ENCODE results near the gene ZBTB20. TPM values are rescaled to one million over a fixed set of nuclear protein-coding genes. Genes with fewer than 3 reads are reported as not detected.

The ZBTB20 gene
- total and polyA plus RNA-seq, 10 donors: 0.32 to 89.7 (median 71.8) TPM

DNA sequence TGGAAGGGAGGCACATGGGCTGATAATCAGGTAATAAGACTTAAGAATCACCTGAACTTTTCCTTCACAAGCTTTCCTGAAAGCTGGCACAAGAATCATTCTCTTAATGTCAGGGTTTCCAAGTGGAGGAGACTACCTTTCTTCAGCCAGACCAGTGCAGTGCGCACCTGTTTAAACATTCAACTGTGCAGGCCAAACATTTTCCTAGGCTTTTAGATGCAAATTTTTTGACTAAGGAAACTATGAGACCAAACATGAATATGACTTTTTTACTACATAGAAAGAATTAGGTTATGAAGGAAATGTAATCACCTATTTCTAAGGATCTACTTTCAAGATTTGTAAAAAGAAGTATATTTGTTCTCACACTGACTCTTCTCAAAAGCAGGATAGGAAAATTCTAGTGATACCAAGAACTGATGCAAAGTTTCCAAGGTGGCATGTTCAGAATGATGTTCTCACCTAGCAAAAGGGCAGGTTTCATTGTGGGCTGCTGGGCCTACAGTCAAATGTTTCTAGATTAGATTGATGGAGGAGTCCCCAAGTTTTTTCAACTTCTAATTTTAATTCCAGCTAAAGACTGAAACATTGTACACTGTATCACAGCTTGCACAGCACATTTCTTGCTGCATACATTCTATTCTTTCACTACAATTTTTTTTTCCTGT is 514.2 kb downstream of the ZBTB20 start:
- DNase-seq: no peak
- Histone ChIP-seq H3K27ac (no peak overlapping the region), H3K36me3 (peaks cover 0 to 11% (median 0%) of the 10 kb centered on the region in 6 donors), H3K4me1 (no peaks in the 10 kb centered on the region), H3K9me3 (peaks cover 0 to 32% (median 25%) of the 10 kb centered on the region in 8 donors), H3K27me3 (replicated peaks in 1 of 7) (no peaks in the 10 kb centered on the region), H3K4me3 (no peak overlapping the region)
- 83 to 98% (median 96%) methylated on average over 1 of the region's 1 CpG for WGBS, 5 donors
- intact Hi-C loops (cut with DNase I; ENCODE audit: low total_unique reads): no loop called here
- no peak for TF ChIP-seq POLR2AphosphoS5 (IDR thresholded peaks at IDR 0.05)
- TF ChIP-seq, protein P1, sequence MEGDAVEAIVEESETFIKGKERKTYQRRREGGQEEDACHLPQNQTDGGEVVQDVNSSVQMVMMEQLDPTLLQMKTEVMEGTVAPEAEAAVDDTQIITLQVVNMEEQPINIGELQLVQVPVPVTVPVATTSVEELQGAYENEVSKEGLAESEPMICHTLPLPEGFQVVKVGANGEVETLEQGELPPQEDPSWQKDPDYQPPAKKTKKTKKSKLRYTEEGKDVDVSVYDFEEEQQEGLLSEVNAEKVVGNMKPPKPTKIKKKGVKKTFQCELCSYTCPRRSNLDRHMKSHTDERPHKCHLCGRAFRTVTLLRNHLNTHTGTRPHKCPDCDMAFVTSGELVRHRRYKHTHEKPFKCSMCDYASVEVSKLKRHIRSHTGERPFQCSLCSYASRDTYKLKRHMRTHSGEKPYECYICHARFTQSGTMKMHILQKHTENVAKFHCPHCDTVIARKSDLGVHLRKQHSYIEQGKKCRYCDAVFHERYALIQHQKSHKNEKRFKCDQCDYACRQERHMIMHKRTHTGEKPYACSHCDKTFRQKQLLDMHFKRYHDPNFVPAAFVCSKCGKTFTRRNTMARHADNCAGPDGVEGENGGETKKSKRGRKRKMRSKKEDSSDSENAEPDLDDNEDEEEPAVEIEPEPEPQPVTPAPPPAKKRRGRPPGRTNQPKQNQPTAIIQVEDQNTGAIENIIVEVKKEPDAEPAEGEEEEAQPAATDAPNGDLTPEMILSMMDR (IDR thresholded peaks at IDR 0.05 in 8 of 11, conservative IDR thresholded peaks at IDR 0.05 in 3 of 11): no peak
- TF ChIP-seq POLR2A (IDR thresholded peaks at IDR 0.05): no peak

DNA sequence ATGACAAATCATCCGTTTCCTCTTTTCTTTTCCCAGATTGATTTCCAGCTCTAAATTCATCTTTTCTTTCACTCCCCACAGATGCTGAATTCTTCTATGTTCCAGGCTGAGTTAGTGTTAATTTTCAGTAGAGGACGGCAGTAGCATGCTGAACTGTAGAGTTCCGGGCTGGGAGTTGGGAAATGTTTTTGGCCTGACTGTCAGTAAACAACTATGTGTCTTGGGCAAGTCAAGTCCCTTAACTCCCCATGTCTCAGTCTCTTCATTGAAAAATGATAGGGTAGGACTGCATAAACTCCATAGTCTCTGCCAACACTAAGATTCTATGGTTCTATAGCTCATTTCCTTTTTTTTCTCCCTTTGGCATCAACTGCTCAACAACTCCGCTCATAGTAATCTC is 519.3 kb downstream of the ZBTB20 start:
- WGBS, 5 donors: 73 to 90% (median 88%) methylated on average over 4 of the region's 4 CpGs
- intact Hi-C loops (cut with DNase I; ENCODE audit: low total_unique reads): no loop called here
- Histone ChIP-seq H3K36me3 (peaks cover 0 to 5% (median 0%) of the 10 kb centered on the region in 6 donors), H3K4me3 (no peak overlapping the region), H3K4me1 (peaks cover 0 to 24% (median 12%) of the 10 kb centered on the region in 6 donors), H3K9me3 (no peaks in the 10 kb centered on the region), H3K27me3 (replicated peaks in 1 of 7) (no peaks in the 10 kb centered on the region), H3K27ac (peak overlapping the region in 3 of 8 donors; percentile 7 to 90 (median 84))
- no peak for DNase-seq
- TF ChIP-seq, protein P1 (IDR thresholded peaks at IDR 0.05 in 8 of 11, conservative IDR thresholded peaks at IDR 0.05 in 3 of 11): no peak
- TF ChIP-seq POLR2A (IDR thresholded peaks at IDR 0.05): no peak

DNA sequence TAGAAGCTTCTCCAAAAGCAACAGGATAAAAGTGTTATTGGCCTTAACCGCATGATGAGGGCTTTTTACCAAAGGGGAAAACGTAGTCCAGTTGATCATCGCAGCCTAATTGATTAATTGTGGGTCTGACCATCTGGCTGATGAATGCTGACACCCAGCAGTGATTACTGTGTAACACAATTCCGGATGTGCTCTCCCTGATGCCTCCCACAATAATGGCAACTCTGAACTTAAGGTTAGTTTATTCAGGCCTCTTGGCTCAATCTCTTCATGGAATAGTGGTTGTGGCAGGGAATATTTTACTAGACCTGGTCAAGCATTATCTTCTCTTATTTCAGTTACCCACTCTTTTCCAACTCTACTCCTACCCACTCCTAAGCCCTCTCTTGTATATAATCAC is 520.3 kb downstream of the ZBTB20 start:
- intact Hi-C loops (cut with DNase I; ENCODE audit: low total_unique reads): no loop called here
- H3K27me3 ChIP-seq (replicated peaks in 1 of 7): no peaks in the 10 kb centered on the region
- no peaks in the 10 kb centered on the region for H3K9me3 ChIP-seq
- TF ChIP-seq POLR2AphosphoS5 (IDR thresholded peaks at IDR 0.05) (no peak), POLR2A (IDR thresholded peaks at IDR 0.05) (no peak)
- TF ChIP-seq, protein P1 (IDR thresholded peaks at IDR 0.05 in 8 of 11, conservative IDR thresholded peaks at IDR 0.05 in 3 of 11): no peak
- peaks cover 0 to 24% (median 12%) of the 10 kb centered on the region in 6 donors for H3K4me1 ChIP-seq
- no peak for DNase-seq
- H3K4me3 ChIP-seq: no peak overlapping the region
- H3K27ac ChIP-seq: peak overlapping the region in 3 of 8 donors; percentile 9 to 90 (median 84)
- 83 to 89% (median 88%) methylated on average over 4 of the region's 4 CpGs for WGBS, 5 donors
- peaks cover 0 to 5% (median 0%) of the 10 kb centered on the region in 6 donors for H3K36me3 ChIP-seq

DNA sequence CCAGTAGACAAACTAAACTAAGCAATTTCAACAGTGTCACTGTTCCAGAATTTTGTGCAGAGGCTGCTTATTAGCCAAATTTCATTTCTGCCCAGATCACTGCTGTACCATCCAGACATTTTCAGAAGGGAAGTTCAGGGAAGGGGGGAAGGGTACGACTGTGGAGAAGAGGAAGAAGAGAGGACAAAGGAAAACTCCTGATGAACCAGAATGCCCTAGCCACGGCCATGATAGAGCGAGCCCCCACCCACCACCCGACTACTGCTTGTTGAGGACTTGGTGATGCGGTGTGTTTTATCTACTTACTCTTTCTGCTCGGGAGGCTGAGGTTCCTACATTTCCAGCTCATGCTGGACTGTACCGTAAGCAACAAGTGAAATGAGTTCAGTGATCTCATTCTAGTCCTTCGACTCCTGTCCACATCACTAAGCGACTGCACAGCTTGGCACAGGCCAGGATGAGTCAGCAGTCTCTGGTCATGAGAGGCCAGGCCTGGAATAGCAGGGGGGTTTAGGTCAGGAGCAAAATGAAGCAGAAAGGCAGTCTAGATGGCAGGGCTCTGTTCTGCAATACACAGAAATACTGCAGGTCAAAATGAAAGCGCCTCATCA is 522.4 kb downstream of the ZBTB20 start:
- intact Hi-C loops (cut with DNase I; ENCODE audit: low total_unique reads): no loop called here
- H3K4me1 ChIP-seq: peaks cover 0 to 24% (median 12%) of the 10 kb centered on the region in 6 donors
- H3K27ac ChIP-seq: peak overlapping the region; percentile 50 to 90 (median 79)
- no peaks in the 10 kb centered on the region for H3K9me3 ChIP-seq
- TF ChIP-seq POLR2A (IDR thresholded peaks at IDR 0.05) (peak in 1 of 3 donors; percentile 8), POLR2AphosphoS5 (IDR thresholded peaks at IDR 0.05) (peak in 2 of 3 donors; percentile 67 to 87)
- TF ChIP-seq, protein P1 (IDR thresholded peaks at IDR 0.05 in 8 of 11, conservative IDR thresholded peaks at IDR 0.05 in 3 of 11): no peak
- no peaks in the 10 kb centered on the region for H3K36me3 ChIP-seq
- DNase-seq: peak; percentile 83
- 48 to 65% (median 62%) methylated on average over 10 of the region's 10 CpGs for WGBS, 5 donors
- no peaks in the 10 kb centered on the region for H3K27me3 ChIP-seq (replicated peaks in 1 of 7)
- peak overlapping the region in 4 of 8 donors; percentile 7 to 53 (median 22) for H3K4me3 ChIP-seq

All from spleen (tissue), 11 donors.